Measurements from ENCODE around the gene MORN4.

The MORN4 gene

DNA sequence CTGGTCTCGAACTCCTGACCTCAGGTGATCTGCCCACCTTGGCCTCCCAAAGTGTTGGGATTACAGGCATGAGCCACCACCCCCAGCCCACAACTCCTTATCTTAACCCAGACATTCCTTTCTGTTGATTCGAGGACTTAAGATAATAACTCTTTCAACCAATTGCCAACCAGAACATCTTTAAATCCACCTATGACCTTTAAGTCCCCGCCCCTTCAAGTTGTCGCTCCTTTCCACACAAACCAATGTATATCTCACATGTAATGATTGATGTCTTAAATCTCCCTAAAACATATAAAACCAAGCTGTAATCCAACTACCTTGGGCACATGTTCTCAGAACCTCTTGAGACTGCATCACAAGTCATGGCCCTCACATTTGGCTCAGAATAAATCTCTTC lies 68.5 kb downstream of the MORN4 start:
- Histone ChIP-seq H4K20me1 (no peaks in the 10 kb centered on the region), H3K4me1 (no peaks in the 10 kb centered on the region), H3K9ac (no peak overlapping the region), H3K36me3 (no peaks in the 10 kb centered on the region), H3K27ac (no peak overlapping the region), H3K9me3 (peaks cover 23% of the 10 kb centered on the region), H3K4me2 (no peak overlapping the region), H3K4me3 (no peak overlapping the region), H3K27me3 (no peaks in the 10 kb centered on the region)
- no peak for TF ChIP-seq Cebpa-rat (IDR thresholded peaks at IDR 0.05)

Measured in BLaER1 (cell line).